HEK293T (cell line): ENCODE results near the gene LRRC27.
A peak's percentile ranks its signal among the peaks of the same experiment; 100 is the strongest.

Experiments used
- CTCF ChIA-PET: fragments of 350-600 bp; formaldehyde crosslinking; extraction: SDS; loops from one replicate; lab custom pipeline; 2021; ENCODE audit warnings: antibody characterized with exemption, inconsistent platforms; lab: Yijun Ruan, JAX
- POLR2A ChIA-PET: fragments of 350-600 bp; formaldehyde crosslinking; extraction: SDS; loops from one replicate; lab custom pipeline; 2020; ENCODE audit warnings: antibody characterized with exemption, inconsistent platforms; lab: Yijun Ruan, JAX
- DNase-seq: peaks from one replicate; pipeline ENCODE4 v3.0.0; 2012; ENCODE audit warnings: mixed read lengths; ENCODE audit errors: extremely low spot score
- ARNT ChIP-seq: fragments of 450-650 bp; IDR thresholded peaks from 2 replicates; pipeline ENCODE4 v1.6.1; 2017; ENCODE audit warnings: mild to moderate bottlenecking
- BHLHE40 ChIP-seq: fragments of 450-650 bp; IDR thresholded peaks from 2 replicates; pipeline ENCODE4 v1.6.1; 2016; ENCODE audit warnings: mild to moderate bottlenecking, moderate library complexity, borderline replicate concordance
- CTBP1 ChIP-seq: fragments of 450-650 bp; IDR thresholded peaks from 2 replicates; pipeline ENCODE4 v1.6.1; 2016; ENCODE audit warnings: borderline replicate concordance
- FOXA1 ChIP-seq: fragments of 450-650 bp; IDR thresholded peaks from 2 replicates; pipeline ENCODE4 v1.6.1; 2016; ENCODE audit warnings: mild to moderate bottlenecking
- FOXK2 ChIP-seq: fragments of 450-650 bp; IDR thresholded peaks from 2 replicates; pipeline ENCODE4 v1.6.1; 2016; ENCODE audit warnings: mild to moderate bottlenecking
- FOXM1 ChIP-seq: fragments of 450-650 bp; IDR thresholded peaks from 2 replicates; pipeline ENCODE4 v1.6.1; 2017; ENCODE audit warnings: mild to moderate bottlenecking, borderline replicate concordance
- L3MBTL2 ChIP-seq: fragments of 450-650 bp; conservative IDR thresholded peaks from 2 replicates; pipeline ENCODE4 v1.6.1; 2016; ENCODE audit warnings: mild to moderate bottlenecking
- LEF1 ChIP-seq: fragments of 450-650 bp; IDR thresholded peaks from 2 replicates; pipeline ENCODE4 v1.6.1; 2017; ENCODE audit warnings: mild to moderate bottlenecking, borderline replicate concordance
- NFRKB ChIP-seq: fragments of 450-650 bp; IDR thresholded peaks from 2 replicates; pipeline ENCODE4 v1.6.1; 2016; ENCODE audit warnings: mild to moderate bottlenecking, moderate library complexity
- PKNOX1 ChIP-seq: fragments of 450-650 bp; IDR thresholded peaks from 2 replicates; pipeline ENCODE4 v1.6.1; 2016
- SP1 ChIP-seq: fragments of 450-650 bp; IDR thresholded peaks from 2 replicates; pipeline ENCODE4 v1.6.1; 2017
- SUZ12 ChIP-seq: fragments of 450-650 bp; IDR thresholded peaks from 2 replicates; pipeline ENCODE4 v1.6.1; 2016; ENCODE audit warnings: mild to moderate bottlenecking
- TARDBP ChIP-seq: fragments of 450-650 bp; IDR thresholded peaks from 2 replicates; pipeline ENCODE4 v1.6.1; 2016
- ZNF384 ChIP-seq: fragments of 450-650 bp; IDR thresholded peaks from 2 replicates; pipeline ENCODE4 v1.6.1; 2016

The LRRC27 gene

GRCh38 chr10:132420981-132421846, 89.2 kb downstream of the LRRC27 start:
- POLR2A ChIA-PET = interaction anchor here (0.7 to 2.8 kb wide), 5 partner anchors 10 to 24 kb away, joined by 3 to 7 read pairs (median 3); partner anchors contain the start of gene PWWP2B
- TF ChIP-seq NFRKB = no peak
- TF ChIP-seq FOXM1 = peak; percentile 56; the same call in 1 of the 2 replicates
- no peak for TF ChIP-seq FOXK2
- no peak for TF ChIP-seq CTBP1
- no peak for TF ChIP-seq TARDBP
- TF ChIP-seq LEF1 = no peak
- TF ChIP-seq ZNF384 = no peak
- TF ChIP-seq ARNT = no peak
- TF ChIP-seq PKNOX1 = no peak
- DNase-seq = peak; percentile 72
- CTCF ChIA-PET = interaction anchor here (0.6 kb wide), 1 partner anchor 276 kb away, joined by 3 read pairs; no protein-coding TSS in a partner anchor

GRCh38 chr10:132421847-132422751, 90.1 kb downstream of the LRRC27 start:
- CTCF ChIA-PET = interaction anchor here (0.6 kb wide), 1 partner anchor 277 kb away, joined by 3 read pairs; no protein-coding TSS in a partner anchor
- TF ChIP-seq FOXK2 = no peak
- TF ChIP-seq TARDBP = no peak
- TF ChIP-seq FOXA1 = no peak
- TF ChIP-seq CTBP1 = no peak
- POLR2A ChIA-PET = interaction anchor here (0.9 to 2.8 kb wide), 4 partner anchors 9 to 12 kb away, joined by 3 to 7 read pairs (median 4); no protein-coding TSS in a partner anchor
- DNase-seq = no peak

GRCh38 chr10:132422903-132423825, 91.2 kb downstream of the LRRC27 start:
- no peak for TF ChIP-seq NFRKB
- TF ChIP-seq PKNOX1 = peak; percentile 91
- no peak for DNase-seq
- ChIA-PET CTCF (no interaction called here), POLR2A (interaction anchor here (1.3 kb wide), 1 partner anchor 11 kb away, joined by 4 read pairs; no protein-coding TSS in a partner anchor)

- CTCF ChIA-PET = no interaction called here
- TF ChIP-seq CTBP1 = no peak
- POLR2A ChIA-PET = no interaction called here
- no peak for DNase-seq
These were observed 92.2 kb downstream of the LRRC27 start for GRCh38 chr10:132423966-132424861.

GRCh38 chr10:132425029-132425756, 93.2 kb downstream of the LRRC27 start:
- CTCF ChIA-PET = interaction anchor here (0.9 kb wide), 1 partner anchor 21 kb away, joined by 3 read pairs; no protein-coding TSS in a partner anchor
- POLR2A ChIA-PET = no interaction called here
- TF ChIP-seq L3MBTL2 (no peak), ZNF384 (no peak), PKNOX1 (no peak), NFRKB (no peak), SUZ12 (no peak), LEF1 (no peak), SP1 (no peak), TARDBP (no peak), BHLHE40 (no peak), FOXA1 (no peak)
- DNase-seq = no peak
